Muscle layer of duodenum (tissue), 2 donors: Measurements from ENCODE around the gene KAT6B.
"Not testable (repeated sequence)": the region's sequence is repeated elsewhere in the genome, so short reads cannot be mapped to it uniquely, and the experiment has no call there.

Experiments
- H3K27ac ChIP-seq: one replicate; pipeline ENCODE4 v1.7.0; 2013; ENCODE audit warnings: mild to moderate bottlenecking, low read length
- H3K27me3 ChIP-seq: one replicate; pipeline ENCODE4 v1.7.0; 2013; ENCODE audit warnings: low read depth, mild to moderate bottlenecking, control low read depth, low read length
- H3K36me3 ChIP-seq, 2 donors: one replicate each; pipeline ENCODE4 v1.7.0; 2013; ENCODE audit warnings: low read length in 2 of 2, control low read depth in 1 of 2, mild to moderate bottlenecking in 1 of 2; ENCODE audit not compliant: insufficient read depth in 2 of 2, control insufficient read depth in 1 of 2
- H3K4me1 ChIP-seq, 2 donors: one replicate each; pipeline ENCODE4 v1.7.0; 2013; ENCODE audit warnings: low read length in 2 of 2, mild to moderate bottlenecking in 2 of 2, control low read depth in 1 of 2, moderate library complexity in 1 of 2; ENCODE audit not compliant: insufficient read depth in 2 of 2, control insufficient read depth in 1 of 2
- H3K4me3 ChIP-seq, 2 donors: one replicate each; pipeline ENCODE4 v1.7.0; 2013; ENCODE audit warnings: low read length in 2 of 2, low read depth in 1 of 2, mild to moderate bottlenecking in 1 of 2
- H3K9me3 ChIP-seq, 2 donors: one replicate each; pipeline ENCODE4 v1.7.0; 2013; ENCODE audit warnings: low read length in 2 of 2, control low read depth in 1 of 2, mild to moderate bottlenecking in 1 of 2; ENCODE audit not compliant: control insufficient read depth in 1 of 2
- donor health status: healthy.

KAT6B gene

DNA sequence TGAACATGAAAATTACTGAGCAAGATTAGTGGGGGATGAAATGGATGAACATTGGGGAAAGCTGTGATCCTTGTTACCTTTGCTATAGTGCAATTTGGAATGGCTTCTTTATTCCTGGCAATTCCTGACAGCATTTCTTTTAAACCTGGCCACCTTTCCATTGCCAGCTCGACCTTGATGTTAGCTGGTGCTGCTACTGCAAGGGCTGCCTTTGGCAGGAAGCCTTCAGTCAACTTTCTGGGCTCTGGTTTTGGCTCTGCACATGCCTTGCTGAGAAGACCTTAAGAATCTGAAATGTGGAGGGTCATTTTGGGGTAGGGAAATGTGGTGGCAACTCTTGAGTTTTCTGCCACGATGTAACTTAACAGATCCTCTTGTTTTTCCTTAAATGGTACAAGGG lies 64.7 kb downstream of the KAT6B start:
- Histone ChIP-seq H3K27ac (no peak overlapping the region), H3K36me3 (no peaks in the 10 kb centered on the region), H3K4me1 (peaks cover 0 to 9% of the 10 kb centered on the region in 2 donors), H3K27me3 (no peaks in the 10 kb centered on the region), H3K9me3 (no peaks in the 10 kb centered on the region), H3K4me3 (no peak overlapping the region)

DNA sequence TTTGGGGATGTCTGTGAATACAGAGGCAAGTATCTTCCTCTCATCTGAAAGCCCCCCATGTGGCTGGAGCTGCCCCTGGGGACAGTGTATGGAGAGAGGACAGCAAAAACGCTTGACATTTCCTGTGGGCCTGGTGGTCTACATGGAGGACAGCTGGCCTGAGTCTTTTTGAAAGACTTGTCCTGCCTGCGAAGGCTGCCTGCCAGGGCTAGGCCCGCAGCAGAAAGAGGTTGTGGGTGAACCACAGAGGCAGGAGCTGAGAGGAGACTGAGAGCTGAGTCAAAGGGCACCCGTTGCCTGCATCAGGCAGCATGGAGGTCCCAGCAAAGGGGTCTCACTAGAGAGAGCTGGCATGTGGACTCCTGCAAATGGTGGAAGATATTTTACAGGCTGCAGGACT lies 66.4 kb downstream of the KAT6B start:
- no peaks in the 10 kb centered on the region for H3K9me3 ChIP-seq
- H3K27ac ChIP-seq = no peak overlapping the region
- no peaks in the 10 kb centered on the region for H3K36me3 ChIP-seq
- peaks cover 4 to 15% of the 10 kb centered on the region in 2 donors for H3K4me1 ChIP-seq
- no peak overlapping the region for H3K4me3 ChIP-seq
- H3K27me3 ChIP-seq = no peaks in the 10 kb centered on the region

GRCh38 chr10:74893329-74893728 lies 66.9 kb downstream of the KAT6B start:
- peaks cover 4 to 20% of the 10 kb centered on the region in 2 donors for H3K4me1 ChIP-seq
- not testable (repeated sequence) for H3K9me3 ChIP-seq, H3K36me3 ChIP-seq, H3K27me3 ChIP-seq, H3K4me3 ChIP-seq, H3K27ac ChIP-seq

- H3K9me3 ChIP-seq = no peaks in the 10 kb centered on the region
- no peaks in the 10 kb centered on the region for H3K36me3 ChIP-seq
- no peaks in the 10 kb centered on the region for H3K27me3 ChIP-seq
- peaks cover 7 to 19% of the 10 kb centered on the region in 2 donors for H3K4me1 ChIP-seq
- H3K27ac ChIP-seq = no peak overlapping the region
- no peak overlapping the region for H3K4me3 ChIP-seq
These were observed 70.6 kb downstream of the KAT6B start for GRCh38 chr10:74896788-74897527.

GRCh38 chr10:74898201-74898976 lies 72.0 kb downstream of the KAT6B start:
- Histone ChIP-seq H3K27ac (no peak overlapping the region), H3K36me3 (no peaks in the 10 kb centered on the region)

GRCh38 chr10:74900297-74900696 lies 73.9 kb downstream of the KAT6B start:
- H3K27ac ChIP-seq = no peak overlapping the region
- no peak overlapping the region for H3K4me3 ChIP-seq
- H3K4me1 ChIP-seq = peaks cover 7 to 19% of the 10 kb centered on the region in 2 donors
- no peaks in the 10 kb centered on the region for H3K36me3 ChIP-seq
- H3K9me3 ChIP-seq = no peaks in the 10 kb centered on the region
- H3K27me3 ChIP-seq = no peaks in the 10 kb centered on the region

More at GRCh38 chr10:74898201-74898976, 72.0 kb downstream of the KAT6B start:
- Histone ChIP-seq H3K27me3 (no peaks in the 10 kb centered on the region), H3K4me1 (peaks cover 7 to 19% of the 10 kb centered on the region in 2 donors), H3K9me3 (no peaks in the 10 kb centered on the region), H3K4me3 (no peak overlapping the region)

DNA sequence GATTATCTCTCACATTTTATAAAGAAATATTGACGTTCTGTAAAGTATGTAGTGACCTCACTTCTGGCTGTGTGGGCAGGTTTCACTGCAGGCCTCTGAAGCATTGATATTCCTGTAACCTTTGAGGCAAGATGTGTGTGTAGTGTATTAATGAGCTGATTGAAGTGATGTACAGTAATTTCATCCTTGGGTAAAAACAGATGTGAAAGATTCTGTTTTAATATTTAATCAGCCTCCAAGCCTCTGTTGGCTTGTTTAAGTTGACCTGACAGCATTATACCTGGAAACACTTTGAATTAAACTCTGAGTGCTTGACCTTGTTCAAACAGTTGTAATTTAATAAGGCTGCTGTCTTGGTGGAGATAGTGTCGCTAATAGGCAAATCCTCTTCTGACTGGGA lies 74.9 kb downstream of the KAT6B start:
- no peaks in the 10 kb centered on the region for H3K9me3 ChIP-seq
- H3K36me3 ChIP-seq = no peaks in the 10 kb centered on the region
- peaks cover 7 to 15% of the 10 kb centered on the region in 2 donors for H3K4me1 ChIP-seq
- no peak overlapping the region for H3K4me3 ChIP-seq
- H3K27me3 ChIP-seq = no peaks in the 10 kb centered on the region
- no peak overlapping the region for H3K27ac ChIP-seq

DNA sequence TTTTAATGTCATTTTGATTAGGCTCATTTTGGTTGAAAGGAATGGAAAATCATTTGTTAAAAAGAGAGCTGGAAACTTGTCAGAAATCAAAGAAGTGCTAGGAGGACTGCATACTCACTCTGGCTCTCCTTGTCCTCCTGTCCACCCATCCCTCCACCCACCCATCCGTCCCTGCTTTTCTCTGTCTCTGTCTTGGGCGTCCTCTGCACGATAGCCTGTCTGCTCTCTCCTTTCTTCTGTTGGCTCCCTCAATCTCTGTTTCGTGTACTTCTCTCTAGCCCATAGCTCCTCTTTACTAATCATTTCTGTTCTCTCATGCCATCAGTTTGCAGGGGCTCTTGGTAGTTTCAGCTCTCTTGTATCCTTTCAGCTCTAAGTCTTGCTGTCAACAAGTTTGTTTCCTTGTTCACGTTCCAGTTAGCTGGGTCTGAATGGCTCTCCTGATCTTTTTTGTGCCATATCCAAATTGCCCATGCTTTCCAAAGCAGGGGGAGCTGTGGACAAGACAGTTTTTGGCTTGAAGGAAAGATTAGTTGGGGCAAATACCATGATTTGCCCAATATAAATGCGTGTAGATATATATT lies 75.6 kb downstream of the KAT6B start:
- H3K4me1 ChIP-seq = peaks cover 8 to 17% of the 10 kb centered on the region in 2 donors
- no peaks in the 10 kb centered on the region for H3K36me3 ChIP-seq
- no peaks in the 10 kb centered on the region for H3K9me3 ChIP-seq
- no peak overlapping the region for H3K27ac ChIP-seq
- H3K4me3 ChIP-seq = no peak overlapping the region
- no peaks in the 10 kb centered on the region for H3K27me3 ChIP-seq

GRCh38 chr10:74903491-74903890 lies 77.1 kb downstream of the KAT6B start:
- Histone ChIP-seq H3K4me1 (peaks cover 7 to 16% of the 10 kb centered on the region in 2 donors), H3K36me3 (no peaks in the 10 kb centered on the region), H3K9me3 (no peaks in the 10 kb centered on the region), H3K27ac (no peak overlapping the region), H3K4me3 (no peak overlapping the region), H3K27me3 (no peaks in the 10 kb centered on the region)

DNA sequence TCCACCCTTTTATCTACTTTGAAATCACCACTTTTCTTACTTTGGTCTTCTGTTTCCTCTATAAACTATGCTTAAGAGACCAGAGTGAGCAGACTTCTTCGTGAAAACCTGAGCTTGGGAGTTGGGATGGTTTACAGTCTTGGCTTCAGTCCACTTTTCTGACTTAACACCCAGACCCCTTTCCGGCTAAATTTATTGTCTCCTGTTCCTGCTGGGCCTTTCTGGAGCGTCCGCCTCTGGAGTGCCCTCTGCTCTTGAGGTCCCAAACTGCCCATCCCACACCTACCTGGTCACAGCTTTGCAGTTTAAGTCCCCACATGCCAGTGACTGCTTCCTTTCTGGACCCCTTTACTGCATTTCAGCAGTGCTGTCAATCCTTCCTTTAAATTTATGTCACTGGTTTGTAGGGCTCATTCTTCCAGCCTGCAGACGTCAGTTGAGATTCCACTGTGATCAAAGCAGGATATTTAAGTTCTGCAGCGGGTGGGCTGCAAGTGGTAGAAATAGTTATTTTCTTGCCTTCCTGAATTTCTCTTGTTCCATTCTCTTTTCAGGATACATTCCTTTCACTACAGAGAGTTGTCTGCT lies 80.3 kb downstream of the KAT6B start:
- Histone ChIP-seq H3K27me3 (no peaks in the 10 kb centered on the region), H3K27ac (no peak overlapping the region), H3K9me3 (no peaks in the 10 kb centered on the region), H3K4me3 (no peak overlapping the region), H3K4me1 (peaks cover 5 to 11% of the 10 kb centered on the region in 2 donors), H3K36me3 (no peaks in the 10 kb centered on the region)

DNA sequence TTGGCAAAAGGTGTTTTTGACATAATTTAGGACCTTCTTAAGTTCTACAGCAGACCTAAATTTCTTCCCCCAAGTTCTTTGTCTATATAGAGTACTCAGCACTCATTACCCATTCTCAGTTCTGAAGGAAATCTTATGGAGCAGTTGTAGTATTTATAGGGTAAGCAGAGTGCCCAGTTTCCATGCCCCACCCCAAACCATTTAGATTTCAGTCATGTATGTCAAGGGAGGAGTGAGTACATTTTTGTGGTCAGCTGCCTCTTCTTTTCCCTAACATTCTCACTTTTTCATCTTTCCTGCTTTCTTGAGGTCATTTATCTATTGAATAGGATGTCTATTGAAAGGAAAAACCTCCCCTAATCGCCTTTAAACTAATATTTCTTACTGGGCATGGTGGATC lies 83.3 kb downstream of the KAT6B start:
- no peaks in the 10 kb centered on the region for H3K9me3 ChIP-seq
- H3K4me3 ChIP-seq = no peak overlapping the region
- H3K27me3 ChIP-seq = no peaks in the 10 kb centered on the region
- no peaks in the 10 kb centered on the region for H3K36me3 ChIP-seq
- H3K27ac ChIP-seq = no peak overlapping the region
- H3K4me1 ChIP-seq = peaks cover 5 to 17% of the 10 kb centered on the region in 2 donors
